Activated CD8-positive, alpha-beta T cell treated with anti-CD3 and anti-CD28 coated beads for 36 hours (primary cell): ENCODE results near the gene R3HDM4. TPM values are rescaled to one million over a fixed set of nuclear protein-coding genes. Genes with fewer than 3 reads are reported as not detected.

Experiments
- ATAC-seq: fragments of 200-7000 bp; cut with Tn5 transposase; one replicate; pipeline ENCODE4 v1.10.0; 2021; ENCODE audit warnings: mild to moderate bottlenecking, moderate library complexity
- CTCF ChIA-PET: fragments of 350-600 bp; sonication (Branson Sonifier 250); formaldehyde crosslinking; loops from one replicate; lab custom pipeline; 2021; ENCODE audit warnings: antibody characterized with exemption; lab: Charles Lee
- POLR2A ChIA-PET: fragments of 350-600 bp; sonication (Branson Sonifier 250); formaldehyde crosslinking; loops from one replicate; lab custom pipeline; 2021; ENCODE audit warnings: antibody characterized with exemption; lab: Charles Lee
- DNase-seq: peaks from one replicate; pipeline ENCODE4 v3.0.0-alpha.2; 2020
- H3K27ac Mint-ChIP-seq: one replicate; pipeline ENCODE4 v1.8.0; 2021; ENCODE audit warnings: mild to moderate bottlenecking, mixed read lengths
- H3K27me3 Mint-ChIP-seq: one replicate; pipeline ENCODE4 v1.8.0; 2021; ENCODE audit warnings: mixed read lengths
- H3K36me3 Mint-ChIP-seq: one replicate; pipeline ENCODE4 v1.8.0; 2021; ENCODE audit warnings: low read depth, mixed read lengths
- H3K4me1 Mint-ChIP-seq: one replicate; pipeline ENCODE4 v1.8.0; 2021; ENCODE audit warnings: low read depth, mixed read lengths
- H3K4me3 Mint-ChIP-seq: one replicate; pipeline ENCODE4 v1.8.0; 2021; ENCODE audit warnings: mild to moderate bottlenecking, moderate library complexity, mixed read lengths
- H3K9me3 Mint-ChIP-seq: one replicate; pipeline ENCODE4 v1.8.0; 2021; ENCODE audit warnings: mixed read lengths
- CTCF ChIP-seq: fragments of 200-600 bp; IDR thresholded peaks from one replicate; pipeline ENCODE4 v1.8.0; 2022; ENCODE audit warnings: antibody characterized with exemption, mild to moderate bottlenecking
- intact Hi-C: fragments of 100-400 bp; cut with micrococcal nuclease; formaldehyde crosslinking; loops from one replicate; pipeline ENCODE4 v1.10.0; 2022
- total RNA-seq, 2 experiments: library from RNA; stranded (reverse); gene quantifications; one replicate each; pipeline ENCODE4 v1.2.3, GENCODE V29; 2021

Gene R3HDM4
- total RNA-seq, 2 experiments from 2014 or later, result 58.4 to 61.5 TPM

GRCh38 chr19:906480-906879 is 6.5 kb downstream of the R3HDM4 start:
- Mint-ChIP-seq H3K36me3 (peaks cover 10% of the 10 kb centered on the region), H3K27me3 (no peaks in the 10 kb centered on the region), H3K4me3 (no peak overlapping the region), H3K9me3 (no peaks in the 10 kb centered on the region), H3K27ac (peak overlapping the region; percentile 93), H3K4me1 (peaks cover 58% of the 10 kb centered on the region)
- ChIA-PET CTCF (no interaction called here), POLR2A (interaction anchor here (0.9 to 1.0 kb wide), 3 partner anchors 12 to 14 kb away, joined by 3 to 4 read pairs (median 3); partner anchors contain the start of gene RNU6-9)
- DNase-seq, result no peak
- ATAC-seq, result no peak
- no peak for TF ChIP-seq CTCF
- intact Hi-C loops, result no loop called here

- H3K27ac Mint-ChIP-seq, result peak overlapping the region; percentile 30
- peaks cover 52% of the 10 kb centered on the region for H3K4me1 Mint-ChIP-seq
- H3K9me3 Mint-ChIP-seq, result no peaks in the 10 kb centered on the region
- H3K4me3 Mint-ChIP-seq, result no peak overlapping the region
- H3K36me3 Mint-ChIP-seq, result peaks cover 8% of the 10 kb centered on the region
- ATAC-seq (no peak), DNase-seq (no peak)
- ChIA-PET CTCF (interaction anchor here (2.0 kb wide), 1 partner anchor 41 kb away, joined by 6 read pairs; no protein-coding TSS in a partner anchor), POLR2A (interaction anchor here (0.6 to 1.5 kb wide), 3 partner anchors 10 to 13 kb away, joined by 3 to 7 read pairs (median 4); partner anchors contain the start of genes MED16 and RNU6-9)
- TF ChIP-seq CTCF, result no peak
- intact Hi-C loops, result no loop called here
- H3K27me3 Mint-ChIP-seq, result no peaks in the 10 kb centered on the region
Observed at GRCh38 chr19:904545-904944, 8.5 kb downstream of the R3HDM4 start.

- H3K36me3 Mint-ChIP-seq, result peaks cover 9% of the 10 kb centered on the region
- no peak for TF ChIP-seq CTCF
- CTCF ChIA-PET, result interaction anchor here (1.5 to 1.7 kb wide), 2 partner anchors 10 to 20 kb away, joined by 3 to 5 read pairs; partner anchors contain the start of genes MED16 and RNU6-9
- ATAC-seq (no peak), DNase-seq (no peak)
- intact Hi-C loops, result no loop called here
- no peak overlapping the region for H3K27ac Mint-ChIP-seq
- no peak overlapping the region for H3K4me3 Mint-ChIP-seq
- POLR2A ChIA-PET, result interaction anchor here (2.2 kb wide), 1 partner anchor 10 kb away, joined by 10 read pairs; the partner anchor contains the start of genes MED16 and RNU6-9
- no peaks in the 10 kb centered on the region for H3K27me3 Mint-ChIP-seq
- H3K4me1 Mint-ChIP-seq, result peaks cover 40% of the 10 kb centered on the region
- H3K9me3 Mint-ChIP-seq, result no peaks in the 10 kb centered on the region
Observed at GRCh38 chr19:903266-903797, 9.7 kb downstream of the R3HDM4 start.

GRCh38 chr19:902446-903226 is 10.4 kb downstream of the R3HDM4 start:
- H3K9me3 Mint-ChIP-seq, result no peaks in the 10 kb centered on the region
- peaks cover 9% of the 10 kb centered on the region for H3K36me3 Mint-ChIP-seq
- ATAC-seq (no peak), DNase-seq (no peak)
- H3K27me3 Mint-ChIP-seq, result no peaks in the 10 kb centered on the region
- H3K4me1 Mint-ChIP-seq, result peaks cover 36% of the 10 kb centered on the region
- no peak for TF ChIP-seq CTCF
- intact Hi-C loops, result no loop called here
- CTCF ChIA-PET, result interaction anchor here (1.3 to 1.7 kb wide), 3 partner anchors 9 to 39 kb away, joined by 3 to 5 read pairs (median 4); partner anchors contain the start of genes MED16 and RNU6-9
- H3K27ac Mint-ChIP-seq, result no peak overlapping the region
- H3K4me3 Mint-ChIP-seq, result no peak overlapping the region
- POLR2A ChIA-PET, result interaction anchor here (2.2 kb wide), 1 partner anchor 9 kb away, joined by 10 read pairs; the partner anchor contains the start of genes MED16 and RNU6-9
